H1 (cell line): ENCODE results near the gene LSM7. TPM values are rescaled to one million over a fixed set of nuclear protein-coding genes. Genes with fewer than 3 reads are reported as not detected.

Experiments
- CTCF ChIA-PET: fragments of 300-600 bp; sonication (Branson Sonifier 250); formaldehyde crosslinking; loops from one replicate; lab custom pipeline; 2021; ENCODE audit not compliant: partially characterized antibody; lab: Charles Lee
- POLR2A ChIA-PET: fragments of 300-600 bp; sonication (Branson Sonifier 250); formaldehyde crosslinking; loops from one replicate; lab custom pipeline; 2021; ENCODE audit warnings: inconsistent platforms; ENCODE audit not compliant: partially characterized antibody; lab: Charles Lee
- DNase-seq, 2 experiments: peaks; one replicate each; pipeline versions ENCODE4 v3.0.0 to v3.0.0-alpha.2; 2010 to 2022; ENCODE audit warnings: low spot score in 2 of 2, low read depth in 1 of 2, mixed read lengths in 1 of 2
- FAIRE-seq: peaks from 2 replicates; lab custom pipeline; 2011; peaks lifted over from hg19 to GRCh38; lab: Jason Lieb, UNC
- H2AFZ ChIP-seq: 2 replicates; pipeline ENCODE4 v1.8.1; 2012; ENCODE audit warnings: low read length, inconsistent platforms
- H2AK5ac ChIP-seq: 2 replicates; pipeline ENCODE4 v1.6.1; 2013; ENCODE audit warnings: low read depth, low read length
- H2BK120ac ChIP-seq: replicated peaks from 2 replicates; pipeline ENCODE3; 2013; ENCODE audit warnings: low read depth, low read length, inconsistent platforms
- H2BK12ac ChIP-seq: 2 replicates; pipeline ENCODE4 v1.6.1; 2013; ENCODE audit warnings: low read depth, low read length
- H2BK15ac ChIP-seq: 2 replicates; pipeline ENCODE4 v1.6.1; 2013; ENCODE audit warnings: low read length
- H2BK20ac ChIP-seq: 2 replicates; pipeline ENCODE4 v1.6.1; 2013; ENCODE audit warnings: low read length
- H2BK5ac ChIP-seq: 2 replicates; pipeline ENCODE4 v1.6.1; 2013; ENCODE audit warnings: low read depth, low read length
- H3K14ac ChIP-seq: 2 replicates; pipeline ENCODE4 v1.6.1; 2013; ENCODE audit warnings: inconsistent platforms; ENCODE audit not compliant: insufficient read length
- H3K18ac ChIP-seq: 2 replicates; pipeline ENCODE4 v1.6.1; 2013; ENCODE audit warnings: low read length; ENCODE audit errors: extremely low read depth
- H3K23ac ChIP-seq: 2 replicates; pipeline ENCODE4 v1.6.1; 2013; ENCODE audit warnings: inconsistent platforms; ENCODE audit not compliant: insufficient read length
- H3K23me2 ChIP-seq: 2 replicates; pipeline ENCODE4 v1.6.1; 2013; ENCODE audit warnings: low read depth, low read length
- H3K27ac ChIP-seq: 2 replicates; pipeline ENCODE4 v1.6.1; 2011; ENCODE audit warnings: low read depth, low read length, inconsistent platforms
- H3K27me3 ChIP-seq, 4 experiments: replicated peaks in 1 of 4; 1 replicate in 1 of 4; 2 replicates in 3 of 4; pipeline versions ENCODE4 v1.6.1 to v1.8.1; 2011 to 2013; ENCODE audit warnings: low read length in 3 of 4, mild to moderate bottlenecking in 3 of 4, inconsistent platforms in 2 of 4, mixed read lengths in 2 of 4, moderate library complexity in 1 of 4; ENCODE audit not compliant: control insufficient read depth in 3 of 4, insufficient read depth in 3 of 4; ENCODE audit errors: extremely low read depth in 1 of 4
- H3K36me3 ChIP-seq, 4 experiments: 2 replicates each; pipeline versions ENCODE4 v1.6.1 to v1.8.1; 2011 to 2013; ENCODE audit warnings: mild to moderate bottlenecking in 4 of 4, low read length in 3 of 4, moderate library complexity in 2 of 4, control low read depth in 1 of 4, inconsistent platforms in 1 of 4; ENCODE audit not compliant: insufficient read depth in 4 of 4, control insufficient read depth in 2 of 4
- H3K4ac ChIP-seq: replicated peaks from 2 replicates; pipeline ENCODE3; 2013; ENCODE audit warnings: low read length, low read depth, mixed read lengths, inconsistent platforms; ENCODE audit not compliant: insufficient read length
- H3K4me1 ChIP-seq, 4 experiments: replicated peaks in 1 of 4; 1 replicate in 1 of 4; 2 replicates in 3 of 4; pipeline versions ENCODE4 v1.6.1 to v1.8.1; 2011 to 2013; ENCODE audit warnings: low read length in 3 of 4, inconsistent platforms in 2 of 4, mixed read lengths in 1 of 4; ENCODE audit not compliant: insufficient read depth in 4 of 4, control insufficient read depth in 3 of 4
- H3K4me2 ChIP-seq, 2 experiments: 2 replicates each; pipeline versions ENCODE4 v1.6.1 to v1.8.1; 2011 to 2013; ENCODE audit warnings: low read depth in 2 of 2, low read length in 2 of 2, control low read depth in 1 of 2, inconsistent platforms in 1 of 2, mild to moderate bottlenecking in 1 of 2; ENCODE audit not compliant: insufficient read depth in 1 of 2
- H3K4me3 ChIP-seq, 4 experiments: fragments of 200-600, 300-600 bp in 1 of 4; sonication (generic), shearing (Covaris generic), sonication (Bioruptor Twin) in 1 of 4; 2 replicates each; pipeline versions ENCODE4 v1.5.1 to v1.8.1; 2011 to 2016; ENCODE audit warnings: low read length in 4 of 4, low read depth in 3 of 4, control low read depth in 2 of 4, inconsistent platforms in 2 of 4, mild to moderate bottlenecking in 2 of 4, mixed read lengths in 1 of 4, moderate library complexity in 1 of 4; ENCODE audit not compliant: insufficient read depth in 2 of 4; ENCODE audit errors: extremely low read depth in 1 of 4
- H3K56ac ChIP-seq: replicated peaks from 2 replicates; pipeline ENCODE3; 2013; ENCODE audit warnings: low read depth, mild to moderate bottlenecking, mixed read lengths, low read length, inconsistent platforms; ENCODE audit not compliant: insufficient read length
- H3K79me1 ChIP-seq: 2 replicates; pipeline ENCODE4 v1.6.1; 2013; ENCODE audit warnings: low read depth, low read length, control low read depth
- H3K79me2 ChIP-seq, 2 experiments: 2 replicates each; pipeline versions ENCODE4 v1.6.1 to v1.8.1; 2012 to 2013; ENCODE audit warnings: low read length in 2 of 2, mild to moderate bottlenecking in 2 of 2, inconsistent platforms in 1 of 2; ENCODE audit not compliant: insufficient read depth in 2 of 2, control insufficient read depth in 1 of 2
- H3K9ac ChIP-seq, 4 experiments: replicated peaks in 1 of 4; 1 replicate in 1 of 4; 2 replicates in 3 of 4; pipeline versions ENCODE4 v1.6.1 to v1.8.1; 2011 to 2013; ENCODE audit warnings: low read depth in 3 of 4, low read length in 3 of 4, control low read depth in 2 of 4, mild to moderate bottlenecking in 2 of 4, moderate library complexity in 2 of 4, inconsistent platforms in 1 of 4; ENCODE audit errors: extremely low read depth in 1 of 4
- H3K9me3 ChIP-seq, 2 experiments: 2 replicates each; pipeline versions ENCODE4 v1.6.1 to v1.8.1; 2012 to 2013; ENCODE audit warnings: mild to moderate bottlenecking in 2 of 2, moderate library complexity in 2 of 2, control low read depth in 1 of 2, inconsistent platforms in 1 of 2, low read depth in 1 of 2, low read length in 1 of 2, mixed read lengths in 1 of 2; ENCODE audit not compliant: insufficient read depth in 2 of 2
- H4K20me1 ChIP-seq, 2 experiments: replicated peaks in 1 of 2; 2 replicates each; pipeline versions ENCODE3 to v1.8.1; 2011 to 2013; ENCODE audit warnings: inconsistent platforms in 2 of 2, low read length in 2 of 2, mild to moderate bottlenecking in 1 of 2; ENCODE audit not compliant: insufficient read depth in 2 of 2, control insufficient read depth in 1 of 2
- H4K5ac ChIP-seq: 2 replicates; pipeline ENCODE4 v1.6.1; 2013; ENCODE audit warnings: low read length, low read depth, mixed read lengths, inconsistent platforms; ENCODE audit not compliant: insufficient read length
- H4K8ac ChIP-seq: 2 replicates; pipeline ENCODE4 v1.8.0; 2013; ENCODE audit warnings: mild to moderate bottlenecking, moderate library complexity, low read length, inconsistent platforms; ENCODE audit not compliant: insufficient read depth; ENCODE audit errors: extremely low read depth
- H4K91ac ChIP-seq: replicated peaks from 2 replicates; pipeline ENCODE3; 2013; ENCODE audit warnings: low read length, mixed read lengths, inconsistent platforms; ENCODE audit not compliant: insufficient read length
- EP300 ChIP-seq, 2 experiments: IDR thresholded peaks; 1 replicate in 1 of 2; 2 replicates in 1 of 2; pipeline ENCODE4 v1.6.1; 2011 to 2012; ENCODE audit warnings: low read depth in 2 of 2, low read length in 2 of 2, mild to moderate bottlenecking in 2 of 2, borderline replicate concordance in 1 of 2, inconsistent platforms in 1 of 2, moderate library complexity in 1 of 2
- HDAC6 ChIP-seq: IDR thresholded peaks from one replicate; pipeline ENCODE4 v1.7.1; 2012; ENCODE audit warnings: low read depth, mild to moderate bottlenecking, inconsistent platforms, low read length, moderate library complexity
- KDM1A ChIP-seq: fragments of 200-600, 300-600 bp; sonication (generic); IDR thresholded peaks from 2 replicates; pipeline ENCODE4 v1.7.1; 2016; ENCODE audit warnings: mild to moderate bottlenecking, low read length, borderline replicate concordance
- RNF2 ChIP-seq: fragments of 200-900, 300-1000 bp; sonication (generic); IDR thresholded peaks from 2 replicates; pipeline ENCODE4 v1.7.1; 2016; ENCODE audit warnings: borderline replicate concordance, low read depth, mild to moderate bottlenecking, antibody characterized with exemption, low read length; ENCODE audit not compliant: poor library complexity, severe bottlenecking; ENCODE audit errors: missing control alignments
- SP1 ChIP-seq: IDR thresholded peaks from 2 replicates; pipeline ENCODE4 v1.6.1; 2011; ENCODE audit warnings: low read depth, low read length
- SRF ChIP-seq: IDR thresholded peaks from 2 replicates; pipeline ENCODE4 v1.6.1; 2011; ENCODE audit warnings: mild to moderate bottlenecking, low read depth, low read length, moderate library complexity
- TAF1 ChIP-seq: IDR thresholded peaks from 2 replicates; pipeline ENCODE4 v1.6.1; 2011; ENCODE audit warnings: mild to moderate bottlenecking, low read depth, low read length
- WGBS, 2 experiments: shearing (Covaris generic) in 1 of 2; methylation state at CpG; one replicate each; pipeline versions ENCODE4 v1.1.6 to v1.1.7; 2013 to 2015; ENCODE audit warnings: low lambda C conversion rate in 2 of 2, mixed read lengths in 2 of 2, inconsistent platforms in 1 of 2, low coverage in 1 of 2, missing lambda C conversion rate in 1 of 2; ENCODE audit not compliant: insufficient replicate concordance in 2 of 2, insufficient coverage in 1 of 2, insufficient read length in 1 of 2; ENCODE audit errors: extremely low coverage in 1 of 2, missing lambda C conversion rate in 1 of 2; 5-methylcytosine and 5-hydroxymethylcytosine counted together
- polyA plus RNA-seq, 7 experiments: library from polyadenylated mRNA; depleted of rRNA in 3 of 7; stranded (reverse) in 5 of 7; unstranded in 2 of 7; fragments of >200 nt in 5 of 7; fragments of 200-250 nt in 2 of 7; gene quantifications; 1 replicate in 5 of 7; 2 replicates in 1 of 7; 4 replicates in 1 of 7; pipeline versions ENCODE4 v1.2.1 to v1.2.3, GENCODE V29; 2011 to 2013; ENCODE audit warnings: missing spikeins in 2 of 7, mixed read lengths in 2 of 7
- total RNA-seq: library from RNA; stranded (reverse); fragmentation: NEBNext Ultra II Directional; extraction: Animal tissue kit (Norgen Biotek cat#: 25700); gene quantifications from 2 replicates; pipeline ENCODE4 v1.2.1, GENCODE V29; 2021
- TF ChIP-seq, protein P1 (sequence below): IDR thresholded peaks from 2 replicates; pipeline ENCODE4 v1.6.1; 2012; ENCODE audit warnings: inconsistent platforms

LSM7 gene
- total and polyA plus RNA-seq, 2 of the 8 experiments (the other 6 are each of a cell fraction or from before 2014, with no cell fraction given) = 228 to 1,335 TPM

DNA sequence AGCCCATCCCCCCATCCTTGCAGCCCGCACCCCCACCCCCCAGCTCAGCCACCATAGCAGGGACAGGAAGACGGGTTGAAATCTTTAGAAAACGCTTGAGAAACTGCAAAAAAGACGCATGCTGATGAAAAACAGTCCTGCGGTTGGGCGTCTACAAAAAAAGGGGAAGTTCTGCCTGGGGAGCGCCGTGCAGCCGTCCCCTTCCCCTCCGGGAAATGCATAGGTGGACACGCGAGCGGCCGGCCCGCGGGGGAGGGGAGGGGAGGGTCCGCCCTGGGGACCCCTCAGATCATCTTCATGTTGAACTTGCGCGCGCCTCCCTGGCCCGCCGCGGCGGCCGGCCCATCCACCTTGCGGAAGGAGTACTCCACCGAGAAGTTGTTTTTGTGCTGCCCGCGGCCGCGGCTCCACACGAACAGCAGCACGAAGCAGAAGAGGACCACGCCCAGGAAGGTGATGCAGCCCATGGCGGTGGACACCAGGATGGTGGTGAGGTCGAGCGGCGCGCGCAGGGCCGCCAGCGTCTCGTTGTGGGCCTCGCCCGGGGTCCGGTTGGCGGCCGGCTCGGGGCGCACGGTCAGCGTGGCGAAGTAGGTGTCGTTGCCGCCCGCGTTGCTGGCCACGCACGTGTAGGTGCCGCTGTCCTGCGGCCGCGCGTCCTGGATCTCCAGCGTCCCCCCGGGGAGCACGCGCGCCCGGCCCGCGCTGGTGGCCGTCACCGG is 38.5 kb downstream of the LSM7 start:
- Histone ChIP-seq H3K4me3 (peak overlapping the region; percentile 17 to 56 (median 20); a peak in 6 of 8 replicates), H3K18ac (no peak overlapping the region), H4K20me1 (peaks cover 0 to 11% of the 10 kb centered on the region in 2 experiments), H3K23ac (no peak overlapping the region), H3K4me2 (peak overlapping the region; percentile 58 to 97), H4K5ac (no peak overlapping the region), H2BK5ac (no peak overlapping the region), H2BK120ac (no peak overlapping the region), H3K9me3 (no peaks in the 10 kb centered on the region), H3K4ac (no peak overlapping the region), H3K27ac (no peak overlapping the region), H3K36me3 (peaks cover 0 to 6% (median 0%) of the 10 kb centered on the region in 4 experiments; a peak in 1 of 8 replicates), H3K56ac (no peak overlapping the region), H3K4me1 (peaks cover 0 to 22% (median 9%) of the 10 kb centered on the region in 4 experiments; a peak in 5 of 7 replicates), H3K9ac (no peak overlapping the region; a peak in 1 of 7 replicates), H3K79me1 (no peaks in the 10 kb centered on the region), H3K79me2 (no peaks in the 10 kb centered on the region), H2AFZ (no peak overlapping the region), H3K23me2 (peaks cover 10% of the 10 kb centered on the region; the same call in 1 of the 2 replicates), H4K8ac (peak overlapping the region; percentile 75; the same call in 1 of the 2 replicates), H3K27me3 (peaks cover 40 to 67% (median 59%) of the 10 kb centered on the region in 4 experiments), H2BK12ac (no peak overlapping the region; the same call in 1 of the 2 replicates), H4K91ac (no peak overlapping the region), H3K14ac (no peak overlapping the region), H2BK20ac (no peak overlapping the region), H2BK15ac (no peak overlapping the region), H2AK5ac (no peak overlapping the region)
- 10% methylated on average over 42 of the region's 74 CpGs; no CpG with 5 or more reads in 1 of the 2 experiments for WGBS, 2 experiments
- ChIA-PET POLR2A (interaction anchor here (1.0 to 3.1 kb wide), 6 partner anchors 15 to 28 kb away, joined by 3 to 25 read pairs (median 6); no protein-coding TSS in a partner anchor), CTCF (interaction anchor here (1.3 to 5.0 kb wide), 5 partner anchors 14 to 36 kb away, joined by 5 to 46 read pairs (median 10); no protein-coding TSS in a partner anchor)
- TF ChIP-seq TAF1 (0 out of 2 replicates have a peak, but pooled peaks have one; percentile 16), HDAC6 (no peak), KDM1A (no peak), SRF (no peak), RNF2 (peak; percentile 8), SP1 (no peak), EP300 (IDR thresholded peaks at IDR 0.05; ENCODE audit: borderline replicate concordance in 1 of 2, low read depth in 2 of 2, low read length in 2 of 2) (no peak)
- TF ChIP-seq, protein P1, sequence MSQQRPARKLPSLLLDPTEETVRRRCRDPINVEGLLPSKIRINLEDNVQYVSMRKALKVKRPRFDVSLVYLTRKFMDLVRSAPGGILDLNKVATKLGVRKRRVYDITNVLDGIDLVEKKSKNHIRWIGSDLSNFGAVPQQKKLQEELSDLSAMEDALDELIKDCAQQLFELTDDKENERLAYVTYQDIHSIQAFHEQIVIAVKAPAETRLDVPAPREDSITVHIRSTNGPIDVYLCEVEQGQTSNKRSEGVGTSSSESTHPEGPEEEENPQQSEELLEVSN = 0 out of 2 replicates have a peak, but pooled peaks have one; percentile 9
- no peak for FAIRE-seq
- DNase-seq = no peak
